ENCODE measurements around the gene WDR33.

DNA sequence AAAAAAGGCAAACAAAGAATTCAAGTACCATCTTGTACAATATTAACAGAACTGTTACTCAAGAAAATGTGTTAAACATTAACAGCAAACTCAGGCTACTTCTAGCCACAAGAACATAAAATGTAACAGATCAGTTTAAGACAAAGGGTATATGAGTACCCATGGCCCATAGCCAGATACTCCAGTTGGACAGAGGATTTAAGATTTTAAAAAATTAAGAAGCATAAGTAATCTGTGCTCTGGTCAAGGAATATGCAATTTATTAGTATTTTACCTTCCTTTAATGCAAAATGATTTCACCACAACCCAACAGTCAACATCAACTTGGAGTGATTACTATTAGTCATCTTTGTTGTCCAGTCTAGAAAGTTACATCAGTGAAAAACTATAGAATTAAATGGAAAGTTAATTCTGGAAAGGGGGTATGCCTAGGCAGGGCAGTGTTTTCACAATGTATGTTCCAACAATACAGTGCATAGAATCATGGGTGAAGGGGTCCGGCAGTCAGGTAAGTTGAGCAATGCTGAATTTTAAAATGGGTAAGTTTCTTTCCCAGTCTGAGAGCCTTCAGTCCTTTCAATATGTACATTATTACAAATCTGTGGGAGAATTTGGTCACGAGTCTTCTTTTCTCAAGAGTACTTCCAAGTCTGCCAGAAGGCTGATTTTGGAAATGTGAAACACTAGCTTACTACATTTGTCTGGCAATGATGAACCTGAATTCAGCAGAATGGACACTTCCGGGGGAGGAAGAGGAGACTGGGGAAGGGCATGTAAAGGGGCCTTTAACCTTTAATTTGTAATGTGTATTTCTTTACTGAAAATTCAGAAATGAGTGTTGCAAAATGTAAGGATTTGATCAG is 75.2 kb downstream of the WDR33 start:
- TF ChIP-seq, protein P1, sequence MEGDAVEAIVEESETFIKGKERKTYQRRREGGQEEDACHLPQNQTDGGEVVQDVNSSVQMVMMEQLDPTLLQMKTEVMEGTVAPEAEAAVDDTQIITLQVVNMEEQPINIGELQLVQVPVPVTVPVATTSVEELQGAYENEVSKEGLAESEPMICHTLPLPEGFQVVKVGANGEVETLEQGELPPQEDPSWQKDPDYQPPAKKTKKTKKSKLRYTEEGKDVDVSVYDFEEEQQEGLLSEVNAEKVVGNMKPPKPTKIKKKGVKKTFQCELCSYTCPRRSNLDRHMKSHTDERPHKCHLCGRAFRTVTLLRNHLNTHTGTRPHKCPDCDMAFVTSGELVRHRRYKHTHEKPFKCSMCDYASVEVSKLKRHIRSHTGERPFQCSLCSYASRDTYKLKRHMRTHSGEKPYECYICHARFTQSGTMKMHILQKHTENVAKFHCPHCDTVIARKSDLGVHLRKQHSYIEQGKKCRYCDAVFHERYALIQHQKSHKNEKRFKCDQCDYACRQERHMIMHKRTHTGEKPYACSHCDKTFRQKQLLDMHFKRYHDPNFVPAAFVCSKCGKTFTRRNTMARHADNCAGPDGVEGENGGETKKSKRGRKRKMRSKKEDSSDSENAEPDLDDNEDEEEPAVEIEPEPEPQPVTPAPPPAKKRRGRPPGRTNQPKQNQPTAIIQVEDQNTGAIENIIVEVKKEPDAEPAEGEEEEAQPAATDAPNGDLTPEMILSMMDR (IDR thresholded peaks at IDR 0.05), result no peak
- no peak for TF ChIP-seq EP300 (IDR thresholded peaks at IDR 0.05)
- no peak for TF ChIP-seq POLR2AphosphoS5 (IDR thresholded peaks at IDR 0.05)
